Keratinocyte (primary cell): ENCODE results near the gene LDB2. TPM values are rescaled to one million over a fixed set of nuclear protein-coding genes. Genes with fewer than 3 reads are reported as not detected.

Experiments
- DNase-seq: peaks from one replicate; pipeline ENCODE4 v3.0.0-alpha.2; 2011; ENCODE audit warnings: low read depth, missing footprints, low spot score
- FAIRE-seq: peaks from 2 replicates; lab custom pipeline; 2011; peaks lifted over from hg19 to GRCh38; lab: Jason Lieb, UNC
- H2AFZ ChIP-seq: 2 replicates; pipeline ENCODE4 v1.6.0; 2012; ENCODE audit warnings: low read length, control low read depth, inconsistent platforms; ENCODE audit not compliant: control insufficient read depth
- H3K27ac ChIP-seq: 2 replicates; pipeline ENCODE4 v1.5.1; 2011; ENCODE audit warnings: low read length; ENCODE audit not compliant: control insufficient read depth, insufficient read depth
- H3K27me3 ChIP-seq: 3 replicates; pipeline ENCODE4 v1.6.0; 2011; ENCODE audit warnings: low read length; ENCODE audit not compliant: control insufficient read depth, insufficient read depth; ENCODE audit errors: extremely low read depth
- H3K36me3 ChIP-seq, 2 experiments: 2 replicates in 1 of 2; 3 replicates in 1 of 2; pipeline ENCODE4 v1.5.1; 2011; ENCODE audit warnings: low read length in 2 of 2, mild to moderate bottlenecking in 1 of 2; ENCODE audit not compliant: control insufficient read depth in 2 of 2, insufficient read depth in 2 of 2; ENCODE audit errors: extremely low read depth in 1 of 2
- H3K4me1 ChIP-seq: 3 replicates; pipeline ENCODE4 v1.5.1; 2011; ENCODE audit warnings: low read length; ENCODE audit not compliant: control insufficient read depth, insufficient read depth; ENCODE audit errors: extremely low read depth
- H3K4me2 ChIP-seq: 3 replicates; pipeline ENCODE4 v1.6.0; 2011; ENCODE audit warnings: low read depth, low read length; ENCODE audit not compliant: control insufficient read depth, insufficient read depth; ENCODE audit errors: extremely low read depth
- H3K4me3 ChIP-seq, 3 experiments: fragments of 200-600 bp in 1 of 3; sonication (generic) in 1 of 3; 2 replicates in 2 of 3; 3 replicates in 1 of 3; pipeline ENCODE4 v1.5.1; 2011 to 2016; ENCODE audit warnings: low read length in 3 of 3, mild to moderate bottlenecking in 3 of 3, control low read depth in 2 of 3, inconsistent platforms in 1 of 3, low read depth in 1 of 3, mixed read lengths in 1 of 3, mixed run types in 1 of 3, moderate library complexity in 1 of 3; ENCODE audit not compliant: control insufficient read depth in 2 of 3, insufficient read depth in 2 of 3; ENCODE audit errors: extremely low read depth in 1 of 3
- H3K79me2 ChIP-seq: 2 replicates; pipeline ENCODE4 v1.6.0; 2012; ENCODE audit warnings: low read length; ENCODE audit not compliant: control insufficient read depth, insufficient read depth
- H3K9ac ChIP-seq: 3 replicates; pipeline ENCODE4 v1.6.0; 2011; ENCODE audit warnings: low read length; ENCODE audit not compliant: control insufficient read depth, insufficient read depth; ENCODE audit errors: extremely low read depth
- H3K9me1 ChIP-seq: 3 replicates; pipeline ENCODE4 v1.6.0; 2011; ENCODE audit warnings: low read length; ENCODE audit not compliant: control insufficient read depth, insufficient read depth; ENCODE audit errors: extremely low read depth
- H3K9me3 ChIP-seq: 2 replicates; pipeline ENCODE4 v1.5.1; 2012; ENCODE audit warnings: low read depth, low read length; ENCODE audit not compliant: control insufficient read depth
- H4K20me1 ChIP-seq: 3 replicates; pipeline ENCODE4 v1.6.0; 2011; ENCODE audit warnings: low read length; ENCODE audit not compliant: control insufficient read depth, insufficient read depth; ENCODE audit errors: extremely low read depth
- CTCF ChIP-seq, 3 experiments: IDR thresholded peaks in 1 of 3; conservative IDR thresholded peaks in 1 of 3; optimal IDR thresholded peaks in 1 of 3; 2 replicates in 2 of 3; 3 replicates in 1 of 3; pipeline versions ENCODE3 to v1.5.1; 2011; ENCODE audit warnings: low read length in 3 of 3, mild to moderate bottlenecking in 3 of 3, moderate library complexity in 2 of 3, control low read depth in 1 of 3, inconsistent platforms in 1 of 3; ENCODE audit not compliant: insufficient read depth in 2 of 3; ENCODE audit errors: extremely low read depth in 1 of 3
- EZH2 ChIP-seq: IDR thresholded peaks from one replicate; pipeline ENCODE4 v1.6.1; 2012; ENCODE audit warnings: inconsistent platforms, mild to moderate bottlenecking, low read length, moderate library complexity
- dilution Hi-C: fragments of 300-500 bp; cut with MboI; formaldehyde crosslinking; loops from one replicate; pipeline ENCODE4 v1.7.0; 2020; ENCODE audit warnings: low sequenced_read_pairs; ENCODE audit not compliant: extremely low pct_ligation_motif_present
- polyA plus RNA-seq, 5 experiments: library from polyadenylated mRNA; depleted of rRNA in 3 of 5; stranded (reverse) in 3 of 5; stranded (forward) in 1 of 5; unstranded in 1 of 5; fragments of >200 nt; gene quantifications; 1 replicate in 1 of 5; 2 replicates in 3 of 5; 3 replicates in 1 of 5; pipeline versions ENCODE4 v1.2.1 to v1.2.3, GENCODE V29; 2011 to 2012; ENCODE audit warnings: missing spikeins in 2 of 5, low read depth in 1 of 5, low replicate concordance in 1 of 5

The LDB2 gene
- polyA plus RNA-seq, 1 donor (not counting 4 experiments of a cell fraction or from before 2014, with no cell fraction given) = not detected

GRCh38 chr4:16508968-16509367 lies 389.5 kb downstream of the LDB2 start:
- Histone ChIP-seq H3K4me3 (no peak overlapping the region), H3K9ac (no peak overlapping the region), H3K27me3 (no peaks in the 10 kb centered on the region), H3K79me2 (no peaks in the 10 kb centered on the region), H3K9me3 (no peaks in the 10 kb centered on the region), H3K4me2 (no peak overlapping the region), H3K27ac (no peak overlapping the region), H2AFZ (no peak overlapping the region), H3K9me1 (no peaks in the 10 kb centered on the region), H4K20me1 (no peaks in the 10 kb centered on the region), H3K36me3 (no peaks in the 10 kb centered on the region), H3K4me1 (no peaks in the 10 kb centered on the region)
- no peak for DNase-seq
- dilution Hi-C loops = no loop called here
- no peak for FAIRE-seq
- TF ChIP-seq EZH2 (no peak), CTCF (optimal IDR thresholded peaks at IDR 0.05 in 1 of 3, IDR thresholded peaks at IDR 0.05 in 1 of 3, conservative IDR thresholded peaks at IDR 0.05 in 1 of 3; ENCODE audit: extremely low read depth in 1 of 3, insufficient read depth in 2 of 3, low read length in 3 of 3) (peak in 2 of 3 experiments; percentile 48 to 66)

- Histone ChIP-seq H3K27ac (no peak overlapping the region), H3K4me3 (no peak overlapping the region), H3K4me1 (no peaks in the 10 kb centered on the region), H3K4me2 (no peak overlapping the region), H4K20me1 (no peaks in the 10 kb centered on the region), H3K79me2 (no peaks in the 10 kb centered on the region), H3K27me3 (no peaks in the 10 kb centered on the region), H2AFZ (no peak overlapping the region), H3K9me3 (no peaks in the 10 kb centered on the region), H3K36me3 (no peaks in the 10 kb centered on the region), H3K9ac (no peak overlapping the region), H3K9me1 (no peaks in the 10 kb centered on the region)
- TF ChIP-seq CTCF (optimal IDR thresholded peaks at IDR 0.05 in 1 of 3, IDR thresholded peaks at IDR 0.05 in 1 of 3, conservative IDR thresholded peaks at IDR 0.05 in 1 of 3; ENCODE audit: extremely low read depth in 1 of 3, insufficient read depth in 2 of 3, low read length in 3 of 3) = no peak
- TF ChIP-seq EZH2 = no peak
- DNase-seq (no peak), FAIRE-seq (no peak)
- dilution Hi-C loops = no loop called here
These were observed 392.7 kb downstream of the LDB2 start for GRCh38 chr4:16505726-16506125.
